Trophoblast cell (in vitro differentiated cells and primary cell): ENCODE data around the gene LRRFIP1.
A peak's percentile ranks its signal among the peaks of the same experiment; 100 is the strongest.

Experiments used
- DNase-seq, 2 donors: peaks; one replicate each; pipeline ENCODE4 v3.0.0-alpha.2; 2016
- H2AFZ ChIP-seq: 2 replicates; pipeline ENCODE4 v1.6.1; 2013; ENCODE audit warnings: low read length, moderate library complexity, mild to moderate bottlenecking; ENCODE audit not compliant: insufficient read depth, poor library complexity
- H2AK5ac ChIP-seq: 2 replicates; pipeline ENCODE4 v1.6.1; 2013; ENCODE audit warnings: mild to moderate bottlenecking, low read length
- H2BK120ac ChIP-seq: 2 replicates; pipeline ENCODE4 v1.6.1; 2013; ENCODE audit warnings: low read length, mild to moderate bottlenecking, moderate library complexity; ENCODE audit not compliant: insufficient read depth, poor library complexity
- H2BK12ac ChIP-seq: 2 replicates; pipeline ENCODE4 v1.6.1; 2013; ENCODE audit warnings: mild to moderate bottlenecking, low read length, moderate library complexity
- H2BK5ac ChIP-seq: 2 replicates; pipeline ENCODE4 v1.6.1; 2013; ENCODE audit warnings: low read length, low read depth, moderate library complexity, mild to moderate bottlenecking; ENCODE audit not compliant: poor library complexity
- H3K14ac ChIP-seq: 2 replicates; pipeline ENCODE4 v1.6.1; 2013; ENCODE audit warnings: mild to moderate bottlenecking, low read length
- H3K18ac ChIP-seq: 2 replicates; pipeline ENCODE4 v1.6.1; 2013; ENCODE audit warnings: mild to moderate bottlenecking, low read length
- H3K23ac ChIP-seq: 2 replicates; pipeline ENCODE4 v1.6.1; 2013; ENCODE audit warnings: low read length
- H3K27ac ChIP-seq: 2 replicates; pipeline ENCODE4 v1.5.1; 2013; ENCODE audit warnings: low read depth, mild to moderate bottlenecking, inconsistent platforms, low read length, moderate library complexity
- H3K27me3 ChIP-seq: 2 replicates; pipeline ENCODE4 v1.6.1; 2013; ENCODE audit warnings: inconsistent platforms, mild to moderate bottlenecking, low read length, moderate library complexity; ENCODE audit not compliant: insufficient read depth
- H3K36me3 ChIP-seq, 2 experiments: 1 replicate in 1 of 2; 2 replicates in 1 of 2; pipeline ENCODE4 v1.6.1; 2013; ENCODE audit warnings: low read length in 2 of 2, mild to moderate bottlenecking in 2 of 2, moderate library complexity in 1 of 2; ENCODE audit not compliant: insufficient read depth in 2 of 2, control insufficient read depth in 1 of 2
- H3K4ac ChIP-seq: 2 replicates; pipeline ENCODE4 v1.6.1; 2013; ENCODE audit warnings: low read depth, mild to moderate bottlenecking, low read length, moderate library complexity
- H3K4me1 ChIP-seq, 2 experiments: 1 replicate in 1 of 2; 2 replicates in 1 of 2; pipeline ENCODE4 v1.6.1; 2013; ENCODE audit warnings: low read length in 2 of 2, mild to moderate bottlenecking in 2 of 2, moderate library complexity in 1 of 2; ENCODE audit not compliant: insufficient read depth in 2 of 2, control insufficient read depth in 1 of 2
- H3K4me2 ChIP-seq: 2 replicates; pipeline ENCODE4 v1.6.1; 2013; ENCODE audit warnings: inconsistent platforms, mild to moderate bottlenecking, low read length, moderate library complexity
- H3K4me3 ChIP-seq: 2 replicates; pipeline ENCODE4 v1.5.1; 2013; ENCODE audit warnings: mild to moderate bottlenecking, low read depth, low read length, inconsistent platforms
- H3K79me1 ChIP-seq: one replicate; pipeline ENCODE4 v1.6.1; 2013; ENCODE audit warnings: low read length
- H3K79me2 ChIP-seq: 2 replicates; pipeline ENCODE4 v1.6.1; 2013; ENCODE audit warnings: low read length, mild to moderate bottlenecking; ENCODE audit not compliant: control insufficient read depth, insufficient read depth, poor library complexity
- H3K9ac ChIP-seq: 2 replicates; pipeline ENCODE4 v1.6.1; 2013; ENCODE audit warnings: mild to moderate bottlenecking, low read length
- H3K9me3 ChIP-seq: 2 replicates; pipeline ENCODE4 v1.6.1; 2013; ENCODE audit warnings: low read depth, mild to moderate bottlenecking, control low read depth, inconsistent platforms, low read length; ENCODE audit not compliant: insufficient read depth
- H4K12ac ChIP-seq: 2 replicates; pipeline ENCODE4 v1.6.1; 2013; ENCODE audit warnings: low read depth, mild to moderate bottlenecking, low read length, moderate library complexity
- H4K8ac ChIP-seq: 2 replicates; pipeline ENCODE4 v1.6.1; 2013; ENCODE audit warnings: low read depth, mild to moderate bottlenecking, low read length, moderate library complexity
- H4K91ac ChIP-seq: one replicate; pipeline ENCODE4 v1.6.1; 2013; ENCODE audit warnings: low read depth, mild to moderate bottlenecking, low read length, moderate library complexity
- WGBS: extraction: QIAGEN DNeasy Blood & Tissue Kit; methylation state at CpG from one replicate; pipeline ENCODE4 v1.1.7; 2013; ENCODE audit warnings: missing lambda C conversion rate; ENCODE audit not compliant: insufficient read length, insufficient coverage; ENCODE audit errors: extremely low coverage; 5-methylcytosine and 5-hydroxymethylcytosine counted together

The LRRFIP1 gene

GRCh38 chr2:237700512-237701032 is 73.2 kb downstream of the LRRFIP1 start:
- Histone ChIP-seq H2BK12ac (peak overlapping the region; percentile 75), H3K9me3 (no peaks in the 10 kb centered on the region), H3K18ac (peak overlapping the region; percentile 88), H4K8ac (peak overlapping the region; percentile 42), H3K4me3 (no peak overlapping the region), H4K12ac (no peak overlapping the region), H2AFZ (no peak overlapping the region), H3K27ac (peak overlapping the region; percentile 28), H3K4me1 (peaks cover 52 to 67% of the 10 kb centered on the region in 2 experiments), H3K9ac (no peak overlapping the region), H2BK5ac (peak overlapping the region; percentile 54), H2BK120ac (no peak overlapping the region), H3K79me1 (peaks cover 21% of the 10 kb centered on the region), H3K23ac (no peak overlapping the region), H3K27me3 (no peaks in the 10 kb centered on the region), H3K4me2 (peak overlapping the region; percentile 9), H3K79me2 (peaks cover 21% of the 10 kb centered on the region), H3K14ac (peak overlapping the region; percentile 42), H4K91ac (peak overlapping the region; percentile 26), H3K4ac (peak overlapping the region; percentile 9), H3K36me3 (no peaks in the 10 kb centered on the region), H2AK5ac (peak overlapping the region; percentile 85)
- no peak for DNase-seq
- no CpG with 5 or more reads among the region's 13 CpGs for WGBS

- no peaks in the 10 kb centered on the region for H3K27me3 ChIP-seq
- H3K18ac ChIP-seq = peak overlapping the region; percentile 20
- peaks cover 52 to 66% of the 10 kb centered on the region in 2 experiments for H3K4me1 ChIP-seq
- H2AFZ ChIP-seq = peak overlapping the region; percentile 56
- peak overlapping the region; percentile 65 for H2BK120ac ChIP-seq
- peak overlapping the region; percentile 89 for H2BK12ac ChIP-seq
- H3K23ac ChIP-seq = no peak overlapping the region
- H3K79me2 ChIP-seq = peaks cover 24% of the 10 kb centered on the region
- H3K79me1 ChIP-seq = peaks cover 21% of the 10 kb centered on the region
- peak overlapping the region; percentile 37 for H2BK5ac ChIP-seq
- DNase-seq = no peak
- H3K9me3 ChIP-seq = no peaks in the 10 kb centered on the region
- no peaks in the 10 kb centered on the region for H3K36me3 ChIP-seq
- H4K8ac ChIP-seq = peak overlapping the region; percentile 34
- H3K9ac ChIP-seq = no peak overlapping the region
- H3K4me2 ChIP-seq = peak overlapping the region; percentile 9
- H3K4me3 ChIP-seq = no peak overlapping the region
- peak overlapping the region; percentile 85 for H3K27ac ChIP-seq
- H3K14ac ChIP-seq = peak overlapping the region; percentile 86
- peak overlapping the region; percentile 93 for H2AK5ac ChIP-seq
- H4K91ac ChIP-seq = peak overlapping the region; percentile 87
- WGBS = no CpG with 5 or more reads among the region's 17 CpGs
- no peak overlapping the region for H4K12ac ChIP-seq
- H3K4ac ChIP-seq = peak overlapping the region; percentile 85
Measured at GRCh38 chr2:237701033-237701858, 73.9 kb downstream of the LRRFIP1 start.

- Histone ChIP-seq H2BK12ac (peak overlapping the region; percentile 34), H4K8ac (no peak overlapping the region), H2BK5ac (peak overlapping the region; percentile 45), H3K9ac (no peak overlapping the region), H3K4me3 (no peak overlapping the region), H2AK5ac (peak overlapping the region; percentile 36), H3K18ac (peak overlapping the region; percentile 20), H3K36me3 (no peaks in the 10 kb centered on the region), H3K79me1 (peaks cover 21% of the 10 kb centered on the region), H3K27ac (peak overlapping the region; percentile 85), H3K4ac (peak overlapping the region; percentile 85), H4K12ac (no peak overlapping the region), H3K27me3 (no peaks in the 10 kb centered on the region), H3K9me3 (no peaks in the 10 kb centered on the region), H3K79me2 (peaks cover 24% of the 10 kb centered on the region), H3K14ac (peak overlapping the region; percentile 5), H3K4me2 (peak overlapping the region; percentile 44), H3K23ac (no peak overlapping the region), H2AFZ (peak overlapping the region; percentile 27), H3K4me1 (peaks cover 47 to 59% of the 10 kb centered on the region in 2 experiments), H4K91ac (peak overlapping the region; percentile 87), H2BK120ac (peak overlapping the region; percentile 65)
- WGBS = no CpG with 5 or more reads among the region's 10 CpGs
- DNase-seq = peak in 1 of 2 donors; percentile 51
Measured at GRCh38 chr2:237701859-237702390, 74.5 kb downstream of the LRRFIP1 start.

- Histone ChIP-seq H2AK5ac (peak overlapping the region; percentile 11), H3K79me2 (peaks cover 24% of the 10 kb centered on the region)
Measured at GRCh38 chr2:237702441-237703391, 75.3 kb downstream of the LRRFIP1 start.

More at GRCh38 chr2:237702441-237703391, 75.3 kb downstream of the LRRFIP1 start:
- Histone ChIP-seq H3K23ac (no peak overlapping the region), H3K9ac (no peak overlapping the region), H3K27me3 (no peaks in the 10 kb centered on the region), H3K4me3 (no peak overlapping the region), H3K18ac (peak overlapping the region; percentile 59), H2BK12ac (peak overlapping the region; percentile 79), H4K8ac (peak overlapping the region; percentile 22), H4K91ac (peak overlapping the region; percentile 72), H2AFZ (peak overlapping the region; percentile 27), H3K4ac (peak overlapping the region; percentile 66), H3K9me3 (no peaks in the 10 kb centered on the region), H3K4me2 (peak overlapping the region; percentile 44), H3K4me1 (peaks cover 44 to 54% of the 10 kb centered on the region in 2 experiments), H3K36me3 (no peaks in the 10 kb centered on the region), H2BK5ac (peak overlapping the region; percentile 70), H3K14ac (peak overlapping the region; percentile 72), H3K79me1 (peaks cover 21% of the 10 kb centered on the region), H2BK120ac (peak overlapping the region; percentile 56), H3K27ac (peak overlapping the region; percentile 85), H4K12ac (no peak overlapping the region)
- DNase-seq = peak; percentile 66 to 77
- whole genome bisulfite sequencing = no CpG with 5 or more reads among the region's 17 CpGs
